Esophagus squamous epithelium (tissue), 5 donors: Measurements from ENCODE around the gene TBCK. TPM values are rescaled to one million over a fixed set of nuclear protein-coding genes. Genes with fewer than 3 reads are reported as not detected.

Experiments used
- DNase-seq: peaks from one replicate; lab custom pipeline; 2025; lab: John Stamatoyannopoulos, UW
- H3K27ac ChIP-seq, 4 donors: fragments of 200-600 bp; sonication (generic); one replicate each; pipeline ENCODE4 v1.5.1; 2016 to 2019; ENCODE audit warnings: mild to moderate bottlenecking in 1 of 4
- H3K27me3 ChIP-seq, 4 donors: fragments of 200-600 bp; sonication (generic); 1 replicate in 3 of 4; 2 replicates in 1 of 4; pipeline versions ENCODE4 v1.5.1 to v1.6.0; 2017 to 2021; ENCODE audit warnings: antibody characterized with exemption in 1 of 4
- H3K36me3 ChIP-seq, 3 donors: fragments of 200-600 bp; sonication (generic); one replicate each; pipeline ENCODE4 v1.5.1; 2016 to 2019
- H3K4me1 ChIP-seq, 3 donors: fragments of 200-600 bp; sonication (generic); one replicate each; pipeline ENCODE4 v1.5.1; 2017 to 2019
- H3K4me3 ChIP-seq, 4 donors: fragments of 200-600 bp; sonication (generic); 1 replicate in 3 of 4; 2 replicates in 1 of 4; pipeline ENCODE4 v1.5.1; 2016 to 2019; ENCODE audit warnings: mild to moderate bottlenecking in 2 of 4, moderate library complexity in 1 of 4
- H3K9me3 ChIP-seq, 3 donors: fragments of 200-600 bp; sonication (generic); one replicate each; pipeline ENCODE4 v1.5.1; 2016 to 2019
- POLR2A ChIP-seq, 4 donors: fragments of 450-650 bp; IDR thresholded peaks; one replicate each; pipeline ENCODE4 v1.6.1; 2017; ENCODE audit warnings: antibody characterized with exemption in 4 of 4, mild to moderate bottlenecking in 4 of 4, moderate library complexity in 3 of 4
- WGBS, 2 donors: methylation state at CpG; one replicate each; pipeline ENCODE4 v1.1.5; 2018; 5-methylcytosine and 5-hydroxymethylcytosine counted together
- intact Hi-C: fragments of 100-400 bp; cut with DNase I; formaldehyde crosslinking; loops from one replicate; pipeline ENCODE4 v1.15.0; 2022
- total RNA-seq, 4 donors: library from RNA; depleted of rRNA; stranded (reverse); fragments of >200 nt; gene quantifications; one replicate each; pipeline ENCODE4 v1.1.0, GENCODE V29; 2016
- TF ChIP-seq, protein P1 (sequence below), 6 experiments: fragments of 450-650 bp in 4 of 6; fragments of 200-600 bp in 2 of 6; sonication (generic) in 2 of 6; IDR thresholded peaks; one replicate each; pipeline ENCODE4 v1.5.1; 2016 to 2019; ENCODE audit warnings: antibody characterized with exemption in 6 of 6, mild to moderate bottlenecking in 4 of 6, moderate library complexity in 4 of 6
- donor health status: DM: yes; HTN: yes; CAD: no.

Gene TBCK
- total RNA-seq, 4 donors from 2014 or later: 14.2 to 29.8 (median 16.9) TPM

DNA sequence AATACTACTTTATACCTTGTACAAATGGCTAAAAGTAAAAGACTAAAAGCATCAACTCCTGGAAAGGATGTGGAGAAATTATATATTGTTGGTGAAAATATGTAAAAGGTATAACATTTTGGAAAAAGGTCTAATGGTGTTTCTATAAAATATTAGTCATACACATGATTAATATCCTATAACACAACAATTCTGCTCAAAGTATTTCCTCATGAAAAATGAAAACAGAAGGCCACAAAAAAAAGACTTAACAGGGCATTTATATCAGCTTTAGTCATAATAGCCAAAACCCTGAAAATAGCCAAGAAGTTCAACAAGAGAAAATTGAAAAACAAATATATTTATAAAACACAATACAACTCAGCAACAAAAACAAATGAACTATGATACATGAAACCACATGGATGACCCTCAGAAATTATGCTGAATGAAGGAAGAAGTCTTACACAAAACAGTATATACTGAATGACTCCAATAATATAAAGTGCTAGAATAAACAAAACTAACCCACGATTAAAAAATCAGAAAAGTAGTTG lies 38.8 kb downstream of the TBCK start:
- WGBS, 2 donors: 58 to 59% methylated on average over 1 of the region's 1 CpG
- no peak overlapping the region for H3K4me3 ChIP-seq
- no peaks in the 10 kb centered on the region for H3K9me3 ChIP-seq
- no peaks in the 10 kb centered on the region for H3K27me3 ChIP-seq
- TF ChIP-seq, protein P1, sequence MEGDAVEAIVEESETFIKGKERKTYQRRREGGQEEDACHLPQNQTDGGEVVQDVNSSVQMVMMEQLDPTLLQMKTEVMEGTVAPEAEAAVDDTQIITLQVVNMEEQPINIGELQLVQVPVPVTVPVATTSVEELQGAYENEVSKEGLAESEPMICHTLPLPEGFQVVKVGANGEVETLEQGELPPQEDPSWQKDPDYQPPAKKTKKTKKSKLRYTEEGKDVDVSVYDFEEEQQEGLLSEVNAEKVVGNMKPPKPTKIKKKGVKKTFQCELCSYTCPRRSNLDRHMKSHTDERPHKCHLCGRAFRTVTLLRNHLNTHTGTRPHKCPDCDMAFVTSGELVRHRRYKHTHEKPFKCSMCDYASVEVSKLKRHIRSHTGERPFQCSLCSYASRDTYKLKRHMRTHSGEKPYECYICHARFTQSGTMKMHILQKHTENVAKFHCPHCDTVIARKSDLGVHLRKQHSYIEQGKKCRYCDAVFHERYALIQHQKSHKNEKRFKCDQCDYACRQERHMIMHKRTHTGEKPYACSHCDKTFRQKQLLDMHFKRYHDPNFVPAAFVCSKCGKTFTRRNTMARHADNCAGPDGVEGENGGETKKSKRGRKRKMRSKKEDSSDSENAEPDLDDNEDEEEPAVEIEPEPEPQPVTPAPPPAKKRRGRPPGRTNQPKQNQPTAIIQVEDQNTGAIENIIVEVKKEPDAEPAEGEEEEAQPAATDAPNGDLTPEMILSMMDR (IDR thresholded peaks at IDR 0.05): no peak
- no peak for TF ChIP-seq POLR2A (IDR thresholded peaks at IDR 0.05)
- no peak overlapping the region for H3K27ac ChIP-seq
- DNase-seq: no peak
- intact Hi-C loops: no loop called here
- H3K4me1 ChIP-seq: no peaks in the 10 kb centered on the region
- peaks cover 0 to 13% (median 0%) of the 10 kb centered on the region in 3 donors for H3K36me3 ChIP-seq

DNA sequence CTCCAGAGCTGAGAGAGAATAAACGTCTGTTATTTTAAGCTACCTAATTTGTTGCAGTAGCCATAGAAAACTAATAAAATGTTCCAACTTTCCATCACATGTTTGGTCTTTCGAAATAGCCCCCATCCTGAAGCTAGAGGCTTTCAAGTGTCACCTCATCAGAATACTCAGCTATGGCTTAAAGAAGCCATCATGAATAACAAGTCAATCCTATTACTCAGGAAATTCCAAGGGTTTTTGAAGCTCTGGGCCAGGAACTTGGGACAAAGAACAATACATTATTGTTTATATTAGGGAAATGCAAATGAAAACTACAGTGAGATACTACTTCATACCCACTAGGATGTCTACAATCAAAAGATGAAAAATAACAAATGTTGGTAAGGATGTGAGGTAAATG lies 42.2 kb downstream of the TBCK start:
- Histone ChIP-seq H3K36me3 (peaks cover 0 to 13% (median 0%) of the 10 kb centered on the region in 3 donors), H3K4me1 (no peaks in the 10 kb centered on the region), H3K27ac (no peak overlapping the region), H3K4me3 (no peak overlapping the region), H3K27me3 (no peaks in the 10 kb centered on the region), H3K9me3 (no peaks in the 10 kb centered on the region)
- TF ChIP-seq POLR2A (IDR thresholded peaks at IDR 0.05): no peak
- TF ChIP-seq, protein P1 (IDR thresholded peaks at IDR 0.05): no peak
- intact Hi-C loops: no loop called here
- 43 to 75% methylated on average over 2 of the region's 2 CpGs for WGBS, 2 donors
- DNase-seq: no peak

DNA sequence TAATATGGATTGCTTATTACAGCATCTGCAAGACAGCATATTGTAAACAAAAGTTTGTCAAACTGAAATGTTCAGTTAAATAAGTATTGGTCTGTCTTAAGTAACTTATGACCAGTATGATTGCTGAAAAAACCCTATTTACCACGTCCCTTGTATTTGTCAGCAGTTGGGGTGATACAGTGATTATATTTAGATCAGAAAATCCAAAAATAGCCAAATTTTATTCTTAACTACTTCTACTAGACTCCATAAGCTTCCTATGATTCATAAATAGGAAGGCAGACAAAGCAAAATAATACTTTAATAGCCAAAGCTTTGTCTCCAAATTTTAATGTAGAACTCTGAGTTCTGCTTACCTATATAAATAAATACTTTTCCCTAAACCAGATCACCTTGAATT lies 45.3 kb downstream of the TBCK start:
- H3K4me1 ChIP-seq: no peaks in the 10 kb centered on the region
- TF ChIP-seq POLR2A (IDR thresholded peaks at IDR 0.05): no peak
- TF ChIP-seq, protein P1 (IDR thresholded peaks at IDR 0.05): no peak
- H3K27me3 ChIP-seq: no peaks in the 10 kb centered on the region
- no peak overlapping the region for H3K27ac ChIP-seq
- no peak for DNase-seq
- no peak overlapping the region for H3K4me3 ChIP-seq
- no peaks in the 10 kb centered on the region for H3K9me3 ChIP-seq
- H3K36me3 ChIP-seq: peaks cover 0 to 13% (median 0%) of the 10 kb centered on the region in 3 donors
- intact Hi-C loops: no loop called here
- WGBS, 2 donors: 67 to 82% methylated on average over 1 of the region's 1 CpG

DNA sequence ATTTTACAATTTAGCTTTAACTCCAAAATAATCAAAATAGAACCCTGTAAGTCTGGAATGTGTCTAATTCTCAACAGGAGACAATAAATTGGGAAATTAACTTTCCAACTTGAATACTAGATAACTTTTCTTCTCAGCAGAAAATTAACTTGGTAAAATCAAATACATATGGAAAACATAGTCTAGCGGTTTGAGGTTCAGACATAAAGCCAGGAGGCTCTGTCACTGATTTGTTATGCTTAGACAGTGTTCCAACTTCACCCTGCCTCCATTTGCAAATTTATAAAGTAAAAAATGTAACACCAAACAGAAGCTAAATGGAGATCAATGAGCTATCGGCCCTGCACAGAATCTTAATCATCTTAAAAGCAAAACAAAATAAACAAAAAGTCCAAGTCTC lies 46.3 kb downstream of the TBCK start:
- Histone ChIP-seq H3K4me1 (no peaks in the 10 kb centered on the region), H3K27me3 (no peaks in the 10 kb centered on the region), H3K27ac (no peak overlapping the region), H3K36me3 (peaks cover 0 to 8% (median 0%) of the 10 kb centered on the region in 3 donors), H3K4me3 (no peak overlapping the region), H3K9me3 (no peaks in the 10 kb centered on the region)
- no peak for DNase-seq
- TF ChIP-seq POLR2A (IDR thresholded peaks at IDR 0.05): no peak
- TF ChIP-seq, protein P1 (IDR thresholded peaks at IDR 0.05): no peak
- 88 to 89% methylated on average over 2 of the region's 2 CpGs for WGBS, 2 donors
- intact Hi-C loops: no loop called here

DNA sequence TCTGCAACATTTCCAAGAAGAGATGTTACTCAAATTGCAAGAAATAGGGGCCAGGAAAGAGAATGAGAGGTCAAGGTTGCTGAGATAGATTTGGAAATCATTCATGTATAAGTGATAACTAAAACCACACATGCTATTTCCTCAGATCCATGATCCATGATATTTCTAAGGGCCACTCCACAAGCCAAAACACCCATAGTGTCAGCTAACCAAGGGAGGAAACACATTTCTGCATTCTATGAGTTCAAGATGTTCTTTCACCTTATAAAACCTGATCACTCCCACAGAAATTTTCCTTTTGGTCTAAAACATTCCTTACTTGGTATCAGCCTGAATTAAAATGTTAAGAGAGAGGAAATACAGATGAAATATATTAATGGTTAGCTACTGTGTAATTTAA lies 47.2 kb downstream of the TBCK start:
- Histone ChIP-seq H3K4me1 (no peaks in the 10 kb centered on the region), H3K27me3 (no peaks in the 10 kb centered on the region), H3K9me3 (no peaks in the 10 kb centered on the region), H3K36me3 (no peaks in the 10 kb centered on the region), H3K4me3 (no peak overlapping the region), H3K27ac (no peak overlapping the region)
- intact Hi-C loops: no loop called here
- no peak for DNase-seq
- TF ChIP-seq POLR2A (IDR thresholded peaks at IDR 0.05): no peak
- TF ChIP-seq, protein P1 (IDR thresholded peaks at IDR 0.05): no peak
